KMS-11 (cell line): Measurements from ENCODE around the gene GDF2.

Experiments
- H2AFZ ChIP-seq: fragments of 200-600 bp; sonication (generic); 2 replicates; pipeline ENCODE4 v1.6.1; 2016; ENCODE audit warnings: antibody characterized with exemption, mixed run types, low read depth
- H3K27ac ChIP-seq: fragments of 200-600 bp; sonication (generic); 2 replicates; pipeline ENCODE4 v1.6.1; 2016; ENCODE audit warnings: mild to moderate bottlenecking, mixed run types
- H3K27me3 ChIP-seq: fragments of 200-600 bp; sonication (generic); 2 replicates; pipeline ENCODE4 v1.6.1; 2017; ENCODE audit warnings: mild to moderate bottlenecking, low read depth, mixed run types, moderate library complexity; ENCODE audit not compliant: insufficient read depth
- H3K36me3 ChIP-seq: fragments of 200-600 bp; sonication (generic); 2 replicates; pipeline ENCODE4 v1.6.1; 2017; ENCODE audit warnings: mild to moderate bottlenecking, mixed run types; ENCODE audit not compliant: insufficient read depth
- H3K4me1 ChIP-seq: fragments of 200-600 bp; sonication (generic); 2 replicates; pipeline ENCODE4 v1.6.1; 2016; ENCODE audit warnings: mild to moderate bottlenecking, low read depth, mixed run types; ENCODE audit not compliant: poor library complexity, severe bottlenecking
- H3K4me2 ChIP-seq: fragments of 200-600 bp; sonication (generic); 2 replicates; pipeline ENCODE4 v1.7.0; 2016; ENCODE audit warnings: mild to moderate bottlenecking, mixed run types
- H3K4me3 ChIP-seq: fragments of 200-600 bp; sonication (generic); IDR thresholded peaks from 2 replicates; pipeline ENCODE4 v1.6.1; 2017; ENCODE audit warnings: low read depth, low read length, mixed read lengths; ENCODE audit not compliant: insufficient read depth
- H3K79me2 ChIP-seq: fragments of 200-600 bp; sonication (generic); 2 replicates; pipeline ENCODE4 v1.6.1; 2016; ENCODE audit warnings: low read depth, mixed run types; ENCODE audit not compliant: insufficient read depth
- H3K9ac ChIP-seq: fragments of 200-600 bp; sonication (generic); 2 replicates; pipeline ENCODE4 v1.6.1; 2016; ENCODE audit warnings: mild to moderate bottlenecking, mixed run types
- H4K20me1 ChIP-seq: fragments of 200-600 bp; sonication (generic); 2 replicates; pipeline ENCODE4 v1.6.1; 2016; ENCODE audit warnings: mild to moderate bottlenecking, mixed run types; ENCODE audit not compliant: insufficient read depth
- TF ChIP-seq, protein P1 (sequence below): fragments of 200-600 bp; sonication (generic); conservative IDR thresholded peaks from 2 replicates; pipeline ENCODE4 v1.6.1; 2017; ENCODE audit warnings: low read depth, mild to moderate bottlenecking, antibody characterized with exemption, low read length, moderate library complexity, mixed read lengths

GDF2 gene

GRCh38 chr10:47294057-47294456, 28.2 kb upstream of the GDF2 start:
- H4K20me1 ChIP-seq: no peaks in the 10 kb centered on the region
- no peak overlapping the region for H3K4me3 ChIP-seq
- H3K27ac ChIP-seq: no peak overlapping the region
- no peak overlapping the region for H2AFZ ChIP-seq
- no peak overlapping the region for H3K9ac ChIP-seq
- TF ChIP-seq, protein P1, sequence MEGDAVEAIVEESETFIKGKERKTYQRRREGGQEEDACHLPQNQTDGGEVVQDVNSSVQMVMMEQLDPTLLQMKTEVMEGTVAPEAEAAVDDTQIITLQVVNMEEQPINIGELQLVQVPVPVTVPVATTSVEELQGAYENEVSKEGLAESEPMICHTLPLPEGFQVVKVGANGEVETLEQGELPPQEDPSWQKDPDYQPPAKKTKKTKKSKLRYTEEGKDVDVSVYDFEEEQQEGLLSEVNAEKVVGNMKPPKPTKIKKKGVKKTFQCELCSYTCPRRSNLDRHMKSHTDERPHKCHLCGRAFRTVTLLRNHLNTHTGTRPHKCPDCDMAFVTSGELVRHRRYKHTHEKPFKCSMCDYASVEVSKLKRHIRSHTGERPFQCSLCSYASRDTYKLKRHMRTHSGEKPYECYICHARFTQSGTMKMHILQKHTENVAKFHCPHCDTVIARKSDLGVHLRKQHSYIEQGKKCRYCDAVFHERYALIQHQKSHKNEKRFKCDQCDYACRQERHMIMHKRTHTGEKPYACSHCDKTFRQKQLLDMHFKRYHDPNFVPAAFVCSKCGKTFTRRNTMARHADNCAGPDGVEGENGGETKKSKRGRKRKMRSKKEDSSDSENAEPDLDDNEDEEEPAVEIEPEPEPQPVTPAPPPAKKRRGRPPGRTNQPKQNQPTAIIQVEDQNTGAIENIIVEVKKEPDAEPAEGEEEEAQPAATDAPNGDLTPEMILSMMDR: no peak
- H3K36me3 ChIP-seq: no peaks in the 10 kb centered on the region
- H3K4me1 ChIP-seq: no peaks in the 10 kb centered on the region
- H3K79me2 ChIP-seq: no peaks in the 10 kb centered on the region
- no peaks in the 10 kb centered on the region for H3K27me3 ChIP-seq
- H3K4me2 ChIP-seq: no peak overlapping the region

GRCh38 chr10:47294501-47294900, 27.8 kb upstream of the GDF2 start:
- H3K4me2 ChIP-seq: no peak overlapping the region
- no peaks in the 10 kb centered on the region for H3K4me1 ChIP-seq
- H3K79me2 ChIP-seq: no peaks in the 10 kb centered on the region
- no peaks in the 10 kb centered on the region for H4K20me1 ChIP-seq
- no peak overlapping the region for H2AFZ ChIP-seq
- H3K27ac ChIP-seq: no peak overlapping the region
- TF ChIP-seq, protein P1: no peak
- H3K4me3 ChIP-seq: no peak overlapping the region
- H3K9ac ChIP-seq: no peak overlapping the region
- H3K27me3 ChIP-seq: no peaks in the 10 kb centered on the region
- no peaks in the 10 kb centered on the region for H3K36me3 ChIP-seq

DNA sequence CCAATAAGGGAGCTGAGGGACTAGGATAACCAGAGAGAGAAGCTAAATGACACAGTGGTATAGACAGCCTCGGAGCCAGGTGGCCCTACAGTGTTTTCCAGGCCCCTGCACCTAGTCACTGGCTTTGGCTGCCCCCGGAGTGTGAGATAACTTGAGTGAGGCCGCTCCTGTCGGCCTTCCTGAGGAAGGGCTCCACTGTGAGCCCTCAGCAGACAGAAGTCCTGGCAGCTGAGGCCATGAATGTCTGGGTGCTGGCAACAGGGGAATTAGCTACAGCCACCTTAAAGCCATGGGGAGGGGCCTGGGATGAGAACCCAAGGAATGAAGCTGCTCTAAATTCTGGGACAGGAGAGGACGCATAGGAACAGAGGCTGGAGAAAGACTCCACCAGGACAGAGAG, 26.8 kb upstream of the GDF2 start:
- no peaks in the 10 kb centered on the region for H3K36me3 ChIP-seq
- H3K4me3 ChIP-seq: no peak overlapping the region
- H3K27ac ChIP-seq: no peak overlapping the region
- no peaks in the 10 kb centered on the region for H3K4me1 ChIP-seq
- H3K9ac ChIP-seq: no peak overlapping the region
- H4K20me1 ChIP-seq: no peaks in the 10 kb centered on the region
- H3K27me3 ChIP-seq: no peaks in the 10 kb centered on the region
- H2AFZ ChIP-seq: no peak overlapping the region
- H3K4me2 ChIP-seq: no peak overlapping the region
- H3K79me2 ChIP-seq: no peaks in the 10 kb centered on the region
- TF ChIP-seq, protein P1: no peak

GRCh38 chr10:47296156-47296894, 25.9 kb upstream of the GDF2 start:
- Histone ChIP-seq H3K9ac (no peak overlapping the region), H4K20me1 (no peaks in the 10 kb centered on the region), H3K36me3 (no peaks in the 10 kb centered on the region), H3K27ac (no peak overlapping the region), H3K4me1 (no peaks in the 10 kb centered on the region), H3K79me2 (no peaks in the 10 kb centered on the region), H3K4me2 (no peak overlapping the region), H3K27me3 (no peaks in the 10 kb centered on the region), H3K4me3 (no peak overlapping the region), H2AFZ (no peak overlapping the region)
- TF ChIP-seq, protein P1: no peak
